ENCODE results near the gene KIF3C. TPM values are rescaled to one million over a fixed set of nuclear protein-coding genes. Genes with fewer than 3 reads are reported as not detected.

The KIF3C gene
- total and polyA plus RNA-seq, 2 of the 8 experiments (the other 6 are each of a cell fraction or from before 2014, with no cell fraction given), result 13.4 to 58.1 TPM

- Histone ChIP-seq H4K8ac (ENCODE audit: extremely low read depth, insufficient read depth, low read length) (no peak overlapping the region), H3K9ac (replicated peaks in 1 of 4; ENCODE audit: extremely low read depth in 1 of 4, low read depth in 3 of 4, low read length in 3 of 4) (no peak overlapping the region), H3K27ac (ENCODE audit: low read depth, low read length) (no peak overlapping the region), H3K9me3 (ENCODE audit: insufficient read depth in 2 of 2, low read depth in 1 of 2, low read length in 1 of 2) (no peaks in the 10 kb centered on the region), H3K56ac (replicated peaks; ENCODE audit: insufficient read length, low read depth, low read length) (no peak overlapping the region), H4K91ac (replicated peaks; ENCODE audit: insufficient read length, low read length) (no peak overlapping the region), H3K4me1 (replicated peaks in 1 of 4; ENCODE audit: control insufficient read depth in 3 of 4, insufficient read depth in 4 of 4, low read length in 3 of 4) (no peaks in the 10 kb centered on the region), H4K5ac (ENCODE audit: insufficient read length, low read depth, low read length) (no peak overlapping the region), H4K20me1 (replicated peaks in 1 of 2; ENCODE audit: control insufficient read depth in 1 of 2, insufficient read depth in 2 of 2, low read length in 2 of 2) (no peaks in the 10 kb centered on the region), H2BK20ac (ENCODE audit: low read length) (no peak overlapping the region), H2AK5ac (ENCODE audit: low read depth, low read length) (no peak overlapping the region), H3K4ac (replicated peaks; ENCODE audit: insufficient read length, low read depth, low read length) (no peak overlapping the region), H3K23ac (ENCODE audit: insufficient read length) (no peak overlapping the region), H3K79me2 (ENCODE audit: control insufficient read depth in 1 of 2, insufficient read depth in 2 of 2, low read length in 2 of 2) (no peaks in the 10 kb centered on the region), H3K27me3 (replicated peaks in 1 of 4; ENCODE audit: control insufficient read depth in 3 of 4, extremely low read depth in 1 of 4, insufficient read depth in 3 of 4, low read length in 3 of 4) (no peaks in the 10 kb centered on the region), H3K79me1 (ENCODE audit: low read depth, low read length) (no peaks in the 10 kb centered on the region), H2BK5ac (ENCODE audit: low read depth, low read length) (no peak overlapping the region), H3K36me3 (ENCODE audit: control insufficient read depth in 2 of 4, insufficient read depth in 4 of 4, low read length in 3 of 4) (no peaks in the 10 kb centered on the region), H3K4me2 (ENCODE audit: insufficient read depth in 1 of 2, low read depth in 2 of 2, low read length in 2 of 2) (no peak overlapping the region), H2BK120ac (replicated peaks; ENCODE audit: low read depth, low read length) (no peak overlapping the region), H3K14ac (ENCODE audit: insufficient read length) (no peak overlapping the region), H2BK15ac (ENCODE audit: low read length) (no peak overlapping the region), H3K23me2 (ENCODE audit: low read depth, low read length) (no peaks in the 10 kb centered on the region), H3K4me3 (ENCODE audit: extremely low read depth in 1 of 4, insufficient read depth in 2 of 4, low read depth in 3 of 4, low read length in 4 of 4) (no peak overlapping the region), H2BK12ac (ENCODE audit: low read depth, low read length) (no peak overlapping the region), H2AFZ (ENCODE audit: low read length) (no peak overlapping the region), H3K18ac (ENCODE audit: extremely low read depth, low read length) (no peak overlapping the region)
- FAIRE-seq (no peak), DNase-seq (ENCODE audit: low read depth in 1 of 2, low spot score in 2 of 2) (no peak)
- CTCF ChIA-PET (ENCODE audit: partially characterized antibody), result no interaction called here
- POLR2A ChIA-PET (ENCODE audit: partially characterized antibody), result no interaction called here
- WGBS, 2 experiments (ENCODE audit: extremely low coverage in 1 of 2, insufficient coverage in 1 of 2, insufficient read length in 1 of 2, insufficient replicate concordance in 2 of 2, low coverage in 1 of 2, low lambda C conversion rate in 2 of 2, missing lambda C conversion rate in 1 of 2), result 86% methylated on average over 2 of the region's 2 CpGs; no CpG with 5 or more reads in 1 of the 2 experiments
- TF ChIP-seq E2F6 (IDR thresholded peaks at IDR 0.05) (no peak), SIX5 (IDR thresholded peaks at IDR 0.05; ENCODE audit: low read depth, low read length) (no peak), POU5F1 (IDR thresholded peaks at IDR 0.05; ENCODE audit: low read depth, low read length) (no peak), CREB1 (IDR thresholded peaks at IDR 0.05) (no peak), TAF1 (IDR thresholded peaks at IDR 0.05; ENCODE audit: low read depth, low read length) (no peak), POLR2AphosphoS5 (IDR thresholded peaks at IDR 0.05; ENCODE audit: low read depth, low read length) (no peak), BRCA1 (IDR thresholded peaks at IDR 0.05; ENCODE audit: low read depth, low read length) (no peak), ASH2L (IDR thresholded peaks at IDR 0.05; ENCODE audit: low read length) (no peak), SP1 (IDR thresholded peaks at IDR 0.05; ENCODE audit: low read depth, low read length) (no peak), SIRT6 (IDR thresholded peaks at IDR 0.05; ENCODE audit: low read length) (no peak), KDM1A (IDR thresholded peaks at IDR 0.05; ENCODE audit: borderline replicate concordance, low read length) (no peak), RXRA (IDR thresholded peaks at IDR 0.05; ENCODE audit: insufficient read depth, low read depth, low read length) (no peak), CBX5 (IDR thresholded peaks at IDR 0.05; ENCODE audit: low read depth, low read length) (no peak), HDAC6 (IDR thresholded peaks at IDR 0.05; ENCODE audit: low read depth, low read length) (no peak), CHD1 (IDR thresholded peaks at IDR 0.05; ENCODE audit: low read depth, low read length) (no peak), YY1 (IDR thresholded peaks at IDR 0.05; ENCODE audit: low read depth, low read length) (no peak), PHF8 (conservative IDR thresholded peaks at IDR 0.05; ENCODE audit: low read depth, low read length) (no peak)
These were observed 96.4 kb downstream of the KIF3C start for GRCh38 chr2:25885933-25886332.

Measured in H1 (cell line).